ENCODE data around the gene WDR47. TPM values are rescaled to one million over a fixed set of nuclear protein-coding genes. Genes with fewer than 3 reads are reported as not detected.
A peak's percentile ranks its signal among the peaks of the same experiment; 100 is the strongest.

Gene WDR47
- total RNA-seq, 1 donor from 2014 or later = 11.8 TPM

DNA sequence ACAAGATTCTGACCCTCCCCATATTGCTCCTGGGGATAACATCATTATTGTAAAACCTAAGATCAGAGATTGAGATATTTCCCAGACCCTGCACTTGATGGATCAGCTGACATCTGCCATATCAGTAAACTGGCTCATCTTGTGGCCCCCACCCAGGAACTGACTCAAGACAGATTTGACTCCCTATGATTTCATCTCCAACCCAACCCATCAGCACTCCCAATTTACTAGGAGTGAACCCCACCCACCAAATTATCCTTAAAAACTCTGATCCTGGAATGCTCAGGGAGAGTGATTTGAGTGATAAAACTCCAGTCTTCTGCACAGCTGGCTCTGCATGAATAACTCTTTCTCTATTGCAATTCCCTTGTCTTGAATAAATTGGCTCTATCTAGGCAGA, 72.6 kb downstream of the WDR47 start:
- TF ChIP-seq, protein P1, sequence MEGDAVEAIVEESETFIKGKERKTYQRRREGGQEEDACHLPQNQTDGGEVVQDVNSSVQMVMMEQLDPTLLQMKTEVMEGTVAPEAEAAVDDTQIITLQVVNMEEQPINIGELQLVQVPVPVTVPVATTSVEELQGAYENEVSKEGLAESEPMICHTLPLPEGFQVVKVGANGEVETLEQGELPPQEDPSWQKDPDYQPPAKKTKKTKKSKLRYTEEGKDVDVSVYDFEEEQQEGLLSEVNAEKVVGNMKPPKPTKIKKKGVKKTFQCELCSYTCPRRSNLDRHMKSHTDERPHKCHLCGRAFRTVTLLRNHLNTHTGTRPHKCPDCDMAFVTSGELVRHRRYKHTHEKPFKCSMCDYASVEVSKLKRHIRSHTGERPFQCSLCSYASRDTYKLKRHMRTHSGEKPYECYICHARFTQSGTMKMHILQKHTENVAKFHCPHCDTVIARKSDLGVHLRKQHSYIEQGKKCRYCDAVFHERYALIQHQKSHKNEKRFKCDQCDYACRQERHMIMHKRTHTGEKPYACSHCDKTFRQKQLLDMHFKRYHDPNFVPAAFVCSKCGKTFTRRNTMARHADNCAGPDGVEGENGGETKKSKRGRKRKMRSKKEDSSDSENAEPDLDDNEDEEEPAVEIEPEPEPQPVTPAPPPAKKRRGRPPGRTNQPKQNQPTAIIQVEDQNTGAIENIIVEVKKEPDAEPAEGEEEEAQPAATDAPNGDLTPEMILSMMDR (IDR thresholded peaks at IDR 0.05) = no peak
- DNase-seq (ENCODE audit: low spot score in 2 of 2) = no peak
- intact Hi-C loops (cut with DNase I) = no loop called here
- H3K27me3 ChIP-seq = no peaks in the 10 kb centered on the region
- H3K27ac ChIP-seq = no peak overlapping the region
- no peaks in the 10 kb centered on the region for H3K4me1 ChIP-seq
- no peaks in the 10 kb centered on the region for H3K9me3 ChIP-seq
- H3K4me3 ChIP-seq = no peak overlapping the region
- peaks cover 5 to 34% of the 10 kb centered on the region in 2 donors for H3K36me3 ChIP-seq

DNA sequence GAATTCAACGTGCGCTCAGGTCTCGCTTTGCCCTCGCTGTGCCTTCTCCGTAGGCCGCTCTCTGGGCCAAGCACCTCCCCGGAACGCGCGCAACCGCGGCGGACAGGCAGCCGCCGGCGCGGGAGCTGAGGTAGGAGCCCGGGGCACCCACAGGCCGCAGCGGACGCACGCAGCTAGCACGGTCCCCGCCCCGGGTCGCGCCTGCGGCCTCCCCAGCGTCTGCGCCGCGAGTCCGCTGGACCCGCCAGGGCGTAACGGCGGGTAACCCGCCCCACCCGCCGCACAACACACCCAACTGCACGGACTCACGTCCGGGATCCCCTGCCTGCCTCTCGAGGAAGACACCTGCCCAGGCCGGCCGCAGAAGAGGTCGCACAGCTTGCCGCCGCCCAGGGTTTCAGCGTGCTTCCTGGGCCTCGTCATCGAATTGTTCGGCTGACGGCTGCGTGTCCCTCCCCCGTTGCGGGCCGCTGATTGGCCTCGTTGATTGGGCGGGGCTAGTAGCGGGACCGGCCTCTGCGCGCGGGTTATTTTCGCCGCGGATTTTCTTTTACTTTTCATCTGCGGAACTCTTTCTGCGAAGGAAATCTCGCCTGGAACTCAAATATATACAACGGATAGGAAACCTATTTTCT, 78.7 kb downstream of the WDR47 start, which contains the start of gene CLCC1:
TSS of gene CLCC1 (minus strand) at position 433 of the 635 bp plus-strand sequence. CDS start 13,047 bp downstream, outside the sequence.
- DNase-seq (ENCODE audit: low spot score in 2 of 2) = peak; percentile 71 to 96
- Histone ChIP-seq H3K27me3 (no peaks in the 10 kb centered on the region), H3K36me3 (peaks cover 0 to 4% of the 10 kb centered on the region in 2 donors), H3K4me1 (peaks cover 11 to 13% of the 10 kb centered on the region in 2 donors), H3K9me3 (no peaks in the 10 kb centered on the region), H3K4me3 (peak within 1 kb of the TSS; percentile 76 to 91), H3K27ac (peak within 1 kb of the TSS; percentile 93 to 97)
- TF ChIP-seq, protein P1 (IDR thresholded peaks at IDR 0.05) = no peak
- intact Hi-C loops (cut with DNase I) = loop anchor here (2.0 to 5.0 kb wide), 6 partner anchors 80 to 464 kb away; partner anchors contain the start of genes ELAPOR1, PSMA5, STXBP3 and WDR47

DNA sequence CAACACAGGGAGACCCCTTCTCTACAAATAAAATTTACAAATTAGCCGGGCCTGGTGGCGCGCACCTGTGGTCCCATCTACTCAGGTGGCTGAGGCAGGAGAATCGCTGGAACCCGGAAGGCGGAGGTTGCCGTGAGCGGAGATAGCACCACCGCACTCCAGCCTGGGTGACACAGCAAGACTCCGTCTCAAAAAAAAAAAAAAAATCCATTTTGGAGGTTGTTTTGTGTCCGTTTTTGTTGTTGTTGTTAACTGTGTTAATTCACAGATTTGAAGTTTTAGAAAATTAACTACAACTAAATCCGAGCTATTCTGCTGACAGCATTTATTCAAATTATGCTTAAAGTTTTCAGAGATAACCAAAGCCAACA, 79.2 kb downstream of the WDR47 start:
- H3K27me3 ChIP-seq = no peaks in the 10 kb centered on the region
- H3K36me3 ChIP-seq = peaks cover 0 to 4% of the 10 kb centered on the region in 2 donors
- no peaks in the 10 kb centered on the region for H3K9me3 ChIP-seq
- TF ChIP-seq, protein P1 (IDR thresholded peaks at IDR 0.05) = no peak
- peaks cover 11 to 13% of the 10 kb centered on the region in 2 donors for H3K4me1 ChIP-seq
- intact Hi-C loops (cut with DNase I) = loop anchor here (2.0 to 5.0 kb wide), 6 partner anchors 80 to 465 kb away; partner anchors contain the start of genes ELAPOR1, PSMA5, STXBP3 and WDR47
- peak in 1 of 2 donors; percentile 66 for DNase-seq (ENCODE audit: low spot score in 2 of 2)
- H3K4me3 ChIP-seq = peak overlapping the region; percentile 76 to 91
- H3K27ac ChIP-seq = peak overlapping the region; percentile 93 to 97

DNA sequence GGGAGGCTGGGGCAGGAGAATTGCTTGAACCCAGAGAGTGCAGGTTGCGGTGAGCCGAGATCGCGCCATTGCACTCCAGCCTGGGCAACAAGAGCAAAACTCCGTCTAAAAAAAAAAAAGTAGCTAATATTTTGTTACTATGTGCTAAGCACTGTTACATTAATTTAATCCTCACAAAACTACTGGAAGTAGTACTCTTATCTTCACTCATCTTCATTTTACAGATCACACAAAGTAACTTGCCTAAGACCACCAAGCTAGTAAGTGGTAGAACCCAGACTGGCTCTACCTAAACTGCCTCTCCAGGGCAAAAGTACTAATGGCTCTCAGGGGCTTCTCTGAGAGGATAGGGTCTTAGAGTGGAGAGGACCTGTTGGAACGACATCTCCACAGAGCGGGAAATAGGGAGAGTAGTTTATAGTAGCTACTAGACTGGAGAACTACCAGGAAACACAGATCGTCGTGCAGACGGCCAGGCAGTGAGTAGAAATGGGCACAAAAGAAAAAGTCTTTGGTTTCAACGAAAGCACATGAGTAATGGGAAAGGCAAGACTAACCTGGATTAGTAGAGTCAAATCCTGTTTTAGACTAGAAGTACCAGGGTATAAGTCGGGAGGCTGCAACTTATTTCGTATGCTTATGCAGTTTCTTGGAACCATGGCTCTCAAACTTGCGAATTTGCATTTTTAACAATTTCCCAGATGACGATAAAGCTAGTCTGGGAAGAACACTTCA, 80.0 kb downstream of the WDR47 start:
- H3K27me3 ChIP-seq = no peaks in the 10 kb centered on the region
- DNase-seq (ENCODE audit: low spot score in 2 of 2) = no peak
- H3K27ac ChIP-seq = peak overlapping the region; percentile 93 to 97
- H3K4me1 ChIP-seq = peaks cover 11 to 13% of the 10 kb centered on the region in 2 donors
- peaks cover 0 to 4% of the 10 kb centered on the region in 2 donors for H3K36me3 ChIP-seq
- H3K9me3 ChIP-seq = no peaks in the 10 kb centered on the region
- intact Hi-C loops (cut with DNase I) = loop anchor here (2.0 to 5.0 kb wide), 6 partner anchors 81 to 465 kb away; partner anchors contain the start of genes ELAPOR1, PSMA5, STXBP3 and WDR47
- TF ChIP-seq, protein P1 (IDR thresholded peaks at IDR 0.05) = no peak
- peak overlapping the region; percentile 76 to 91 for H3K4me3 ChIP-seq

DNA sequence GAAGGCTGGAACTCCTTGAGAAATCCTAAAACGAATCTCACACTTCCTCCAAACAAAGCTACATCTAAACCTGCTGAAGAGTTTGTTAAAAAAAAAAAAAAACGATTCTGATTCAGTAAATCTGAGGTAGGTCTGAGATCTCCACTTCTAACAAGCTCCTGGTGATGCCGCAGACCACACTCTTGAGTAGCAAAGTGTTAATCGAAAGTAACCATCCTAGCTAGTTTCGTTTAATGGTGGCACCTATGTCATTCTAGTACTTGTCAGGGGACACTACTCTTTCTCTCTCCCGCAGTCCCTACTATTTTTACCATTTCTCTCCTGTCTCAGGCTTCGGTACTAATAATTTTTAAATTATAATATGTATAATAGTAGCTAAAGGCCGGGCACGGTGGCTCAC, 80.7 kb downstream of the WDR47 start:
- no peaks in the 10 kb centered on the region for H3K27me3 ChIP-seq
- H3K4me1 ChIP-seq = peaks cover 11 to 13% of the 10 kb centered on the region in 2 donors
- no peak overlapping the region for H3K27ac ChIP-seq
- H3K4me3 ChIP-seq = peak overlapping the region in 1 of 2 donors; percentile 91
- peaks cover 0 to 5% of the 10 kb centered on the region in 2 donors for H3K36me3 ChIP-seq
- no peaks in the 10 kb centered on the region for H3K9me3 ChIP-seq
- no peak for DNase-seq (ENCODE audit: low spot score in 2 of 2)
- TF ChIP-seq, protein P1 (IDR thresholded peaks at IDR 0.05) = no peak
- intact Hi-C loops (cut with DNase I) = loop anchor here (5.0 kb wide), 4 partner anchors 144 to 466 kb away; partner anchors contain the start of genes ELAPOR1, PSMA5 and STXBP3

Measured in ascending aorta (tissue), 2 donors.